ENCODE data around the gene KRTAP2-4.

The KRTAP2-4 gene

GRCh38 chr17:41069031-41069430 is 3.4 kb upstream of the KRTAP2-4 start:
- TF ChIP-seq, protein P1, sequence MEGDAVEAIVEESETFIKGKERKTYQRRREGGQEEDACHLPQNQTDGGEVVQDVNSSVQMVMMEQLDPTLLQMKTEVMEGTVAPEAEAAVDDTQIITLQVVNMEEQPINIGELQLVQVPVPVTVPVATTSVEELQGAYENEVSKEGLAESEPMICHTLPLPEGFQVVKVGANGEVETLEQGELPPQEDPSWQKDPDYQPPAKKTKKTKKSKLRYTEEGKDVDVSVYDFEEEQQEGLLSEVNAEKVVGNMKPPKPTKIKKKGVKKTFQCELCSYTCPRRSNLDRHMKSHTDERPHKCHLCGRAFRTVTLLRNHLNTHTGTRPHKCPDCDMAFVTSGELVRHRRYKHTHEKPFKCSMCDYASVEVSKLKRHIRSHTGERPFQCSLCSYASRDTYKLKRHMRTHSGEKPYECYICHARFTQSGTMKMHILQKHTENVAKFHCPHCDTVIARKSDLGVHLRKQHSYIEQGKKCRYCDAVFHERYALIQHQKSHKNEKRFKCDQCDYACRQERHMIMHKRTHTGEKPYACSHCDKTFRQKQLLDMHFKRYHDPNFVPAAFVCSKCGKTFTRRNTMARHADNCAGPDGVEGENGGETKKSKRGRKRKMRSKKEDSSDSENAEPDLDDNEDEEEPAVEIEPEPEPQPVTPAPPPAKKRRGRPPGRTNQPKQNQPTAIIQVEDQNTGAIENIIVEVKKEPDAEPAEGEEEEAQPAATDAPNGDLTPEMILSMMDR (IDR thresholded peaks at IDR 0.05), result no peak

- TF ChIP-seq, protein P1 (IDR thresholded peaks at IDR 0.05), result no peak
Observed at GRCh38 chr17:41067281-41067680, 1.6 kb upstream of the KRTAP2-4 start.

DNA sequence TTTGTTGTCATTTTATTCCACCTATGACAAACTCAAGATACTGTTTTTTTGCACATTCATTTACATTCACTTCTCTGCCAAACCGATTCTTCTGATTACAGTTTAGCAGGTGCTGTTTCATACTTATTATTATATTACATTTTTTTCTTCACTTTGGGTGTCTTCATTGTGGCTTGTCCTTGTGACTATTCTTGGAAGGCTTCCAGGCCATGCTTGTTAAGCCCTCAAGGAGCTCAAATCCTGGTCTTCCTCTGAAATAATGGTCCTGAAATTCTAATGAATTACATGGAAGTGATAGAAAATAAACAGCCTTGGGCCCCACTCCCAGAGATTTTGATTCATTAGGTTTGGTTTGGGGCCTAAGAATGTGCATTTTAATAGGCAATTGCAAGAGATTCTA is 1.4 kb downstream of the KRTAP2-4 start:
- TF ChIP-seq, protein P1 (IDR thresholded peaks at IDR 0.05), result no peak

- TF ChIP-seq, protein P1 (IDR thresholded peaks at IDR 0.05), result no peak
Observed at GRCh38 chr17:41063449-41063848, 2.2 kb downstream of the KRTAP2-4 start.

DNA sequence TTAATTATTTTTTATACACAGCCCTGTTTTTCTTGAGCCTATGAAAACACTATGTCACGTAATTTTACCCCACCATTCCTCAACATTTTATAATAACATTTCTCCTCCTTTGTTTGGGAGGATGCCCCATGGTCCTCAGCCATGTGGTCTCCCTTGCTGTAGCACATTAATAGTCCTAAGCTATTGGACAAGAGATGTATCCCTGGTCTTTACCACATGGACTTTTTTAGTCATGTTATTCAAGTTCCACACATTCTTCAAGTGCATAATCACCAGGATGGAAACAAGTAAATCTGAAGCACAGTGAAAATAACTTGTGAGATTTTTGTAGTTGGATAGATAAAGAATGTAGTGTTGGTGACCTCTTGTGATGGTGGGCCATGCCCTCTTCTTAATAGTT is 3.7 kb downstream of the KRTAP2-4 start:
- TF ChIP-seq, protein P1 (IDR thresholded peaks at IDR 0.05), result no peak

- TF ChIP-seq, protein P1 (IDR thresholded peaks at IDR 0.05), result no peak
Observed at GRCh38 chr17:41060052-41060604, 5.6 kb downstream of the KRTAP2-4 start, which contains the start of gene KRTAP2-3. KRTAP2-3 (minus strand) TSS chr17:41060114; CDS start chr17:41060050, 64 bp downstream.

GRCh38 chr17:41058741-41059140 is 6.9 kb downstream of the KRTAP2-4 start:
- TF ChIP-seq, protein P1 (IDR thresholded peaks at IDR 0.05), result no peak

DNA sequence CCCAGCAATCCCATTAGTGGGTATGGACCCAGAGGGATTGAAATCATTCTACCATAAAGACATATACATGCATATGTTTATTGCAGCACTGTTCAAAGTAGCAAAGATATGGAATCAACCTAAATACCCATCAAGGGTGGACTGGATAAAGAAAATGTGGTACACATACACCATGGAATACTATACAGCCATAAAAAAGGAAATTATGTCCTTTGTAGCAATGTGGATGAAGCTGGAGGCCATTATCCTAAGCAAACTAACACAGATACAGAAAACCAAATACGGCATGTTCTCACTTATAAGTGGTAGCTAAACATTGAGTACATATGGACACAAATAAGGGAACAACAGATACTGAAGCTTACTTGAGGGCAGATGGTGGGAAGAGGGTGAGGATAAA is 8.1 kb downstream of the KRTAP2-4 start:
- TF ChIP-seq, protein P1 (IDR thresholded peaks at IDR 0.05), result no peak
